Peyer's patch (tissue), 4 donors: ENCODE measurements around the gene BRMS1. TPM values are rescaled to one million over a fixed set of nuclear protein-coding genes. Genes with fewer than 3 reads are reported as not detected.

Experiments used
- small RNA-seq, 2 donors: library from RNA; depleted of rRNA; stranded (forward); fragments of <200 nt; gene quantifications; one replicate each; pipeline ENCODE3, GENCODE V24; 2016
- total RNA-seq, 4 donors: library from RNA; depleted of rRNA; stranded (reverse); fragments of >200 nt; gene quantifications; one replicate each; pipeline ENCODE4 v1.1.0, GENCODE V29; 2016

BRMS1 gene
- total RNA-seq, 4 donors from 2014 or later = 36.9 to 63.5 (median 50.3) TPM

Small RNA genes lying within 50 kb of the gene (small RNA-seq; reads per million reads assigned to genes)
- gene RF00017 (0 reads per million in 2 donors), gene RNU1-84P (0 reads per million in 2 donors)

Other genes starting within 250 kb of the BRMS1 start
- gene KLC2, start 87.4 kb downstream of the BRMS1 start, total RNA-seq = 10 to 100 TPM in 3 of 4 donors, 1 to 10 TPM in 1; 8.3 to 28.0 (median 13.2) TPM
- gene RAB1B, start 76.5 kb downstream of the BRMS1 start, total RNA-seq = 100 to 1,000 TPM in 2 of 4 donors, 10 to 100 TPM in 2; 80.0 to 161 (median 103) TPM
- not detected for gene CNIH2, start 66.9 kb downstream of the BRMS1 start, total RNA-seq
- gene YIF1A, start 56.0 kb downstream of the BRMS1 start, total RNA-seq = 100 to 1,000 TPM in 3 of 4 donors, 10 to 100 TPM in 1; 52.0 to 132 (median 115) TPM
- under 1 TPM in 2 of 4 donors, not detected in 2; 0.27 to 0.35 TPM for gene TMEM151A, start 53.2 kb downstream of the BRMS1 start, total RNA-seq
- 10 to 100 TPM in 3 of 4 donors, 1 to 10 TPM in 1; 2.9 to 44.6 (median 12.0) TPM for gene CD248, start 28.1 kb downstream of the BRMS1 start, total RNA-seq
- 10 to 100 TPM in 2 of 4 donors, 1 to 10 TPM in 2; 4.1 to 18.9 (median 10.8) TPM for gene RIN1, start 8.7 kb downstream of the BRMS1 start, total RNA-seq
- 10 to 100 TPM in 3 of 4 donors, 1 to 10 TPM in 1; 1.7 to 21.9 (median 18.8) TPM for gene B4GAT1, start 2.5 kb upstream of the BRMS1 start, total RNA-seq
- gene SLC29A2, start 26.7 kb upstream of the BRMS1 start, total RNA-seq = 10 to 100 TPM in 3 of 4 donors, 1 to 10 TPM in 1; 7.4 to 21.6 (median 17.1) TPM
- gene NPAS4, start 75.9 kb upstream of the BRMS1 start, total RNA-seq = not detected
- gene MRPL11, start 93.7 kb upstream of the BRMS1 start, total RNA-seq = 10 to 100 TPM; 24.7 to 34.9 (median 28.9) TPM
- 10 to 100 TPM in 2 of 4 donors, 1 to 10 TPM in 2; 5.6 to 11.6 (median 10.0) TPM for gene PELI3, start 121.8 kb upstream of the BRMS1 start, total RNA-seq
- gene DPP3, start 135.3 kb upstream of the BRMS1 start, total RNA-seq = 10 to 100 TPM; 58.3 to 66.8 (median 63.2) TPM
- gene BBS1, start 165.5 kb upstream of the BRMS1 start, total RNA-seq = 100 to 1,000 TPM in 1 of 4 donors, 10 to 100 TPM in 3; 25.6 to 167 (median 73.4) TPM
- gene ZDHHC24, start 200.9 kb upstream of the BRMS1 start, total RNA-seq = 10 to 100 TPM in 3 of 4 donors, 1 to 10 TPM in 1; 9.1 to 29.3 (median 15.3) TPM
- gene ACTN3, start 201.8 kb upstream of the BRMS1 start, total RNA-seq = not detected
- gene CTSF, start 223.5 kb upstream of the BRMS1 start, total RNA-seq = 10 to 100 TPM in 3 of 4 donors, 1 to 10 TPM in 1; 5.4 to 24.3 (median 21.8) TPM
- gene CCDC87, start 248.0 kb upstream of the BRMS1 start, total RNA-seq = under 1 TPM in 2 of 4 donors, not detected in 2; 0.35 to 0.38 TPM
- 10 to 100 TPM; 30.6 to 70.1 (median 47.2) TPM for gene CCS, start 248.1 kb upstream of the BRMS1 start, total RNA-seq